Hepatic stellate cell (primary cell): Measurements from ENCODE around the gene JTB.

Experiments
- DNase-seq: peaks from one replicate; pipeline ENCODE4 v3.0.0; 2011; ENCODE audit warnings: low spot score

The JTB gene

DNA sequence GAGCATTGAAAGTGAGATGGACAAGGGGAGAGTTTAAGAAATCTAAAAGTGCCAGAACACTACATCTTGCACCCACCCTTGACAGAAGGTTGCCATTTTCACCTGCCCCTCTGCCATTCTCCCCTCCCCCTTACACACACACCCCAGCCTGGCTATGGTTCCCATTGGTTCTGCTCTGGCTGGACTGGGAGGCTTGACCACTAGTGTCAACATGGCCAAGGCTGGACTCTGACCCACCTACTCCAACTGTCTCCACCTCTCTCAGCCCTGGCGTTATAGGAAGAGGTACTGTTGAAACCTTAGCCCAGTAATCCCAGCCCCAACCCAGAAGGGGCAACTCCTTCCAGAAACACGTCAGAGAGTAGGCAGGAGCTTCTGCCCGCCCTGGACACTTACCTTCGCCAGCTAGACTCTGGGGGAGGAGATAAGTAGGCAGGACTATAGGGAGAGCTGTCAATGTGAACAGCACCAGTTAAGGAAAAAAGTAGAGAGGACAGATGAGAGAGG is 23.6 kb downstream of the JTB start:
- no peak for DNase-seq

DNA sequence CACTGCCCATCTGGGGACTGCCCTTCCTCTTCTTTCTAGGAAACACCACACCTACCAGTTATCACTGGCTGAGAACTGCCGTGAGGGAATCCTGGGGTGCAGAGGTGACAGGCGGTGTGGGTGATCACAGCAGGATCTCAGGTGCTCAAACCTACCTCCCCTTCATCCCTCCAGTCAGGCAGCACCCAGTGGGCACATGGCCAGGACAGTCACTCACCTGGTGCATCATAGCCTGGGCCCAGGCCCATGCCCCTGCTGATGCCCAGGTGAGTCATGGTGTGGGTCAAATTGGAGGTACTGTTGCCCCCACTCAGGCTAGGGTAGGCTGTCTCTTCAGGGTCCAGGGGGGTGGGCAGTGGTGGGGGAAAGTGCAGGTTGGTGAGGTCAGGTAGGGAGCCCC is 25.7 kb downstream of the JTB start:
- DNase-seq = no peak

DNA sequence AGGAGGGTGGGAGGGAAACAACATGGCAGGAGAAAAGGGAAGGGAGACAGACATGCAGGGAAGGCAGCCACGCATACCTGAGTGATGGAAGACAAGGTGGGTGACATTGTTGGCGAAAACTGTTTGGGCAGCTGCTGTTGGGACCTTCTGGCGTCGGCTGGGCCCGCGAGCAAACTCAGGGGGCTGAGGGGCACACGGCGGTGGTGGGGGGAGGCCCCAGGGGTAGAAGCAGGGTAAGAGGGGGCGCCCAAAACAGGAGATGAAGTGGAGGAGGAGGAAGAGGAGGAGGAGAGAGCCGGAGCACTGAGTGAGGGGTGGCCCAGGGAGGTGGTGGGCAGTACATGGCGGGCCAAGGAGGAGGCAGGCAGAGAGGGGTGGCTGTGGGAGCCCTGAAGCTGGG is 26.3 kb downstream of the JTB start:
- DNase-seq = no peak

DNA sequence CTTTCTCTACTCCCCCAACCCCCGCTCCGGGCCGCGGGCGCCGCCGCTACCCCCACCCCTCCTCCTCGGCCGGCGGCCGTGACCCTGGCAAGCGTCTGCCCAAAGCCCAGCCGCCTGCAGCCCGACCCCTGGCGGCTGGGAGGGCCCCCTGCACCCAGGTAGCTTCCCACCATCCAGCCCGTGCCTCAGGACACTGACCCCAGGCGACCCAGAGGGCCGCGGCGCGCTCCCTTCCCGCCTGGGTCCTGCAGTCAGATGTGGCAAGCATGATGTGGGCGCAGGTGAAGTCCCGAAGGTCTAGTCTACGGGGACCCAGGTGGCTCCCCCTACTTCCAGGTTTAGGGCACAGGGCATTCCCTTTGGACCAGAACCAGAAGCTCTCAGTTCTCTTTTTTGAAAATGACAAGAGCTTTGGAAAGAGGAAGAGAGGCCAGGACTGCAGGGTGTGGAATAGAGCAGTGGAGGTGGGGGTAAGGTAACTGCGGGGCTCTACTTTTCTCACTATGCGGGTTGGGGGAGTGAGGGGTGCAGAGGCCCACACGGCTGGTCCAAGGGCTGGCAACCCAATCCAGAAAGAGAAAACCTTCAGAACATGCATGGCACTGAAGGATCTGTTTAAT is 30.7 kb downstream of the JTB start, which contains the start of gene DENND4B:
DENND4B (minus strand) TSS at position 97 of the 620 bp plus-strand sequence. CDS start 2,344 bp downstream, outside the sequence.
- DNase-seq = peak; percentile 98

DNA sequence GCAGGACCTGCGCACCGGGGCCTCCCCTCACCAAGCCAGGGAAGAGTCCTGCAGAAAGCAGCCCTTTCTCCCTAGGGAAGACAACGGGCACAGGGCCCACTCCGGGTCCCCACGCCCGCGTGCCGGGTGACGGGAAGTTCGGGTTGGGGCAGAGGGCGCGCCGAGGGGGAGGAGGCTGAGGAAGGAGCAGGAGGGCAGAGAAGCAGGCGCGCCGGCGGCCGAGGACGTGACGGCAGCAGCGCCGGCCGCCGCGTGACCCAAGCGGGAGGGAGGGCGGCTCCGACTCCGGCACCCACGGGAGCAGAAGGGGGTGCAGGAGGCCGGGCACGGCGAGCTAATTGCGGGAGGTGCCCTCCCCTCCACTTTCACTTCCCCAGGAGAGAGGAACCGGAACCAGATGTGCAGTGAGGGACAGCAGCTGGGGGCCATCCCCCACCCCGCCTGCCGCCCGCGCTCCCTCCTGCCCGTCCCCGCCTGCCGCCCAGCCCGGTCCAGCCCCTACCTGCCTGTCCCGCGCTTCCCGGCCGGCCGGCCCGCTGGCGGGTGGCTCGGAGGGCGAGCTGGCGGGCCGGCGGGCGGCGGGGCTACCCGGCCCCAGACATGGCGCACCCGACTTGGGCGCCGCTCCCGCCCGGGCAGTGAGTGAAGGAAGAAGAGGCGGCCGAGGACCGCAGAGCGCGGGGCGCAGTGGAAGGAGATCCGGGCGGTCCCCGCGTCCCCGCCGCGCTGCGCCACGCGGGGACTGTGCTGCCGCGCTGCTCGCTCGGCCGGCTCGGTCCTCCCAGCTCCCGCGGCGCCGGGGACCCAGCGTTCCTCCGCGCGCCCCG is 31.5 kb downstream of the JTB start:
- peak; percentile 79 for DNase-seq

DNA sequence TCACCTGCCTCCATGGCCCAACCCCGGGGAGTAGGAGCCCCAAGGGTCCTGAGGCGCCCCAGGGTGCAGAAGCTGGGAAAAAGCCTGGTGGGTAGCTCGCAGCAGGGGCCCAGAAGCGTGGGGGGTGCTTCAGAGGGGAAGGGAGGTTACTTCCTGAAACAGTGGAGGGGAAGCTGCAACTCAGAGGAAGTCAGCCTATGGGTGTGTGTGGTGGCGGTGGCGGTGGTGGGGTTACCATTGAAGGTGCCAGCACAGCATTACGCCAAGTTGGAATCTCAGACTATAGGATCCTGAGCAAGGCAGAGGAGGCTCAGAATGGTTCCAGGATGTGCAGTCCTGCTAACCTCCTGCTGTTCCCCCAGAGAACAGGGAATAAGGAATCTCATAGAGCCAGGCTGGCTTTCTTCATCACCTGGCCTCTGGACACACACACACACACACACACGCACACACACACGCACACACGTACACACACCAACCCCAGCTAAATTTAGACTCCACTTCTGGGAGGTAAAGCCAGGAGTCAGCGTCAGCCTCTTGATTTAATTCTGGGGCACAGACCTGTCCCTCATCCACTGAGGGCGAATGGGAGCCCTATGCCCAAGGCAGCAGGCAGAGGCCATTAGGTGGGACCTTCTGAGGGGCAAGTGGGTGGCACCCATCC is 32.2 kb downstream of the JTB start:
- peak; percentile 58 for DNase-seq

DNA sequence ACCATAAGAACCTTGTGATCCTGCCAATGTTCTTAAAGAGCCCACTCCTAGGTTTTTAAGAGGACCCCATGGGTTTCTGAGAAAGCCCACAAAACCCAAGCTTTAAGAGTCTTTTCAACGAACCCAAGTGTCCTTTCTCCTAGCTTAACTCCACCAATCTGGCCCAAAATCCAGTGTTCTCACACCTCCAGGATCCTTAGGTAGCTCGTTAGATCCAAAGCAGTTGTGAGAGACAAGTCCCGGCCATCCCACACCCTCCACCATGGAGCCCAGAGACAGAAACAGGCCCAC is 32.7 kb downstream of the JTB start:
- no peak for DNase-seq

DNA sequence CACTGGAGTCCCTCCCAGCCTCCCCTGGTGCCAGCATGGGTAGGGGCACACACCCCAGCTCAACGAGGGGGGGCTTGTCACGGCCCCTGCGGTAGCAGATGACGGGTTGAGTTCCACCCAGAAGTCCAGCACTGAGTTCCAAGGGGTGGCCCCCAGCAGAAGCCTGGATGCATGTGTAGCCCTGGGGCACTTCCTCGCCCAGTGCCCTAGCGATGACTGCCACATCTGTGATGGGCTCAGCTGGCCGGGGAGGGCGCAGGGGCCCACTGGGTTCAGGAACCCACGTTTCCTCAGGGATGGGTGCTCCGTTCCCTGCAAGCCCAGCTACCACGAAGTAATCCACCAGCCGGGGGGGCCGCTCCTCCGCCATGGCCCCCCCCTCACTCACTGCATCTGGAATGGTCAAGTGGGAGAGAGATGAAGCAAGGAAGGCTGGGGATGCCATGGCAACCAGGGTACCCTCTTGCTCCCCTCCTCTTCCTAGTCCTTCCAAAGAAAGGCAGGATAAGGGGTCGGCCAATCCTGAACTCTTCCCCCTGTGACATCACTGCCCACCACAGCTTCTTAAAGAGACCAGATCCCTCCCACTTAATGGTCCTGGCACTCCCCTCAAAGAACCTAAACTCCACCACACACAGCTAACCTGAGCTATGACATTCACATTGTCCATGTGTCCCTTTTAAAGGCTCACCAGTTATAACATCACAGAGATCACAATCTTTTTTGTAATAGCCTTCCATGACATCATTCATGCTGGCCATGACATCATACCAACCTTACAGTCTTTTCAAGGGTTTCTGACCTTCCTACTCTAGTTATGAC is 33.3 kb downstream of the JTB start:
- DNase-seq = no peak

DNA sequence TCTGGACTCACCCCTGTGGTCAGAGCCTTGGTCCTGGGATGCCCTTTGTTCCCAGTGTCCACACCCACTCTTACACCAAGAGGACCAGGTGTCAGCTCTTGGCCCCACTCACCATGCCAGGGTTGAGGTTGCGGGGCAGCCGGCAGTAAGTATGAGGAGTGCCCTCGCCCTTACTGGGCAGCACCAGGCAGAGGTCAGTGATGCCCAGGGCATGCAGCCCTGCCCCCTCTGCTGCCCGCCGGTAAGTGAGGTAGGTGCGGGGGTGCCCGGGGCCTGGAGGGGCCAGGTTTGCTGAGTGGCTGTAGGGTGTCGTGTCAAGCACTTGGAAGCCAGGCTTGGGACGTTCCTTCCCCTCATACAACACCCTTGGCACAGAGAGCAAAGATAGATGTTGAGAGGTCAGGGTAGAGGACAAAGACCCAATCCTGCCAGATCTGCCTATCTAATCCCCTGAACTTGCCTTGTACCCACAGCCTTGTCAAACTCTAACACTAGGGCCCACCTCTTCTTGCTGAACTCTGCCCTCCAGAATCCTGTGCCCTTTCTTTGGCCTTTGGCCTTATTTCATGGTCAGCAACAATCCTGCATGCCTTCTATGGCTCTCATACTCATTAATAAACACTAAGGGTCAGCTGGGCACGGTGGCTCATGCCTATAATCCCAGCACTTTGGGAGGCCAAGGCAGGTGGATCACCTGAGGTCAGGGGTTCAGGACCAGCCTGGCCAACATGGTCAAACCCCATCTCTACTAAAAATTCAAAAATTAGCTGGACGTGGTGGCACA is 34.5 kb downstream of the JTB start:
- DNase-seq = no peak

DNA sequence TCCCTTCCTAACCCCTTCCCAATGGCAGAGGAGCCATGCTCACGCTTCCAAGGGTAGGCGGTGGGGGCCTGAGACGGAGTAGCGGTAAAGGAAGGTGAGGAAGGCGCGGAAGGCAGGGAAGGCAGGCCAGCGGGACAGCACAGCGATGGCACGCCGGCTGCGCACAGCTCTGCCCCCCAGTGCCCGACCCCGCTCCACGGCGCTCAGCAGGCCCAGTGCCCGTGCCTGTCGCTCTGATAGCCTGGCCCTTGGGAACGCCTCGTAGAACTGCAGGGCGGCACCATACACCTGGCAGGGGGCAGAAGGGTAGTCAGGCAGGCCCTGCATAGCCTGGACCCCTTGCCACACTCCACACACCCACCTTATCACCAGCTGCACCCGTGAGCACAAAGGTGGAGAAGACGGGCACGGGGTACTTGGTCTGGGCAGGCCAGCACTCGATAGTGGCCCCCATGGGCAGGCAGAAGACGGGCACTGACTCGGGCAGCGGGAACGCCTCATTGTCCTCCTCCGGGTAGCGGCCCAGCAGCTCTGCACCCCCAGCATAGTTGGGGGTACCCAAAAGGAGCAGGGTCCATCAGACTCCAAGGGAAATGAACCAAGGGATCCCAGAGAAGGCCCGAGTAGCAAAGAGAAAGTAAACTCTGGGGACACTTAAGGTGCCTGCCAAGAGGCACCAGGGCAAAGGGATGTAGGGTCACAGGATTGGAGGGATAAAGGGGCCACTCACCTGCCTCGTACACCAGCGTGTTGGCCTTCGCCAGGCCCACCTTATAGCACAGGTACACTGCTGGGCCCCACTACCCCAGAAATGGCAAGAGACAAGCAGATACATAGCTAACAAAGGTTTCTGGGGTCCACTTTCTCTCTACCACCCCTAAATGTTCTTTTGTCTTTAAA is 35.4 kb downstream of the JTB start:
- no peak for DNase-seq

DNA sequence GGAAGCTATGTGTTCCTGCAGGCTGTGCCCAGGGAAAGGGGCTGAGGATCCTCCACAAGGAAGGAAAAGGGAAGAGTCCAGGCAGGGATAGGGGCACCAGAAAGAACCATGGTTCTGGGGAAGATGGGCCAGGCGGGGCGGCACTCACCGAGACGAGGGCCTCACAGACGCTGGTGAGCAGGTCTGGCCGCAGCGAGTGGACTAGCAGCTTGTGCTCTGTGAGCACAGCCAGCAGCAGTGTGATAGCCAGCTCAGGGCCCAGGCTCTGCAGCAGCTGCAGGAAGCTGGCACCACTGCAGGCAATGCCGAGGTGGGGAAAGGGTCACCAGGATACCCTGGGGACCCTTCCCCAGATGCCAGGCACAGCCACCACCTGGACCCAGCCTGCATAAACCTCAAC is 36.7 kb downstream of the JTB start:
- DNase-seq = no peak

DNA sequence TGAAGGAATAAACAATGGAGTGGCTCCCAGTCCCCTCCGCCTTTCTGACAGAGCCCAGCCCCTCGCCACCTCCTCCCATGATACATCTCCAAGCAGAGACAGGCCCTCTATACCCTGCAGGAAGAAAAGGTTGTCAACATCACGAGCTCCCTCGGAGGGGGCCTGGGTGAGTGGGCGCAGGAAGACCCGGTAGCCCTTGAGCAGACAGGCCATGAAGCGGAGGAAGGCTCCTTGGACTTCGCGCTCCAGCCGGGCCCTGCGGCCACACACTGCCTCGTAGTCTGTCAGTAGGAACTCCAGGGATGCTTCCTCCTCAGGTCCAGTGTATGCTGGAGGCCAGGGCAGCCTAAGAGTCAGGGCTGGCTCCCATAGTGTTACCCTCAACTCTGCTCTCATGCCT is 38.0 kb downstream of the JTB start:
- DNase-seq = no peak

DNA sequence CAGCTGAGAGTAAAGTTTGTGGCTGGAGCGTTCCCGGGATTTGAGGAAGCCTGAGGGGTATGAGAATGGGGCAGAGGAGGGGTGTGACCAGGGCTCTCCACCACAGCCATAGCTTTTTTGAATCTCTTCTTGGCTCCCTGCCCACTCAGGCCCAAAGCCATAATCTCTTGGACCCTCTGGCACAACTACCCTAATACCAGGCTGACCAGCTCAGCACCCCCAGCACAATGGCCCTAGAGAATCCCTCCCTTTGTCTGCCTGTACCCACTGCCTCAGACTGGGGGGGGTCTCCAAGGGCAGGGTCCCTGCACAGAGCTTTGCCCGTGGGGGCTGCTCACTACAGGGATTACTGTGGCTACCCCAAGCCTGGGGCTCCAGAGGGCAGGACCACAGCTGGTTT is 38.5 kb downstream of the JTB start:
- DNase-seq = no peak

DNA sequence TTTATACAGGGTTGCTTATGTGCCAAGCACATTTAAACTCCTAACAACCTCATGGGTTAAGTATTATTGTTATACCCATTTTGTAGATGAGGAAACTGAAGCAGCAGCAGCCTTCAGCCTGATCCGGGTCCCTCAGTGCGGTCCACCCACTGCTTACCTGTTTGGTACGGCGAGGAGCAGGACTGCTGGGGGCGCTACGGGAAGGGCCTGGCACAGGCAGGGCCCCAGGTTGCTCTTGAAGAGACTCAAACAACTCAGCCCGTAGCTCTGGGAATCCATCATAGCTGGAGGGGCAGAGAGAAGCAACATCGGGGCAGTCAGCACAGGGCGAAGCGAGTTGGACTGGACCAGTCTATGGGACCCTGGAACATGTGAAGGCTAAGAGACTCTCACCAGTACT is 40.1 kb downstream of the JTB start:
- no peak for DNase-seq

DNA sequence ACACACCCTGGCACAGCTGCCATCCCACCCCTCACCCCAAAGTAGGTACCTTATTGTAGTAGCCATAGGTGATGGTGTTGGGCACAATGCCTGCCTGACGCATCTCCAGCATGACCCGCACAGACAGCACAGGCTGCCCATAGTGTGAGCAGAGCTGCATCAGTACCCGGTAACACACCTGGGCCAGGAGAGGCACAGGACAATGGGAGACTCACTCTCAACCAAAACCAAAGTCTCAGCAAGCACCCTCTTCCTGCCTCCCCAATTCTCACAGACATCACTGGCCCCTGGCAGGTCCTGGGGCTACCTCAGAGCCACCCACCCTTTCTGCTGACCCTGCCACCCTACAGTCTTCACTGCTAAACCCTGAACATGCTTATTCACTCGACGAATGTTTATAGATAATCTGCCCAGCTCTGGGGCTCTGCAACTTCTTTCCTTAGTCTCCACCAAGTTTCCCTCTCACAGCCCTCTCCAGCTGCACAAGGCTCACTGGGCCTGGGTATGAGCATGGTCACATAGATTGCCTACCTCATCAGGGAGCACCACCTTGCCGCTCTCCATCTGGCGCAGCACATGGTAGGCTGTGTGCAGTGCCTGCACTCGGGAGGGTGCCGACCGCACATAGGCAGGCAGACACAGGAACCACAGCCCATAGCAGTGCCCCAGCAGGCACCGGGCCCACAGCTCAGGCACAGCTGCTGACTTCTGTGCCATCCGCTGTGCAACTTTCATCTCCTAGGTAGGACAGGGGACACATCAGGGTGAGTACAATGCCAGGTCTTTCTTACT is 41.3 kb downstream of the JTB start:
- DNase-seq = no peak

DNA sequence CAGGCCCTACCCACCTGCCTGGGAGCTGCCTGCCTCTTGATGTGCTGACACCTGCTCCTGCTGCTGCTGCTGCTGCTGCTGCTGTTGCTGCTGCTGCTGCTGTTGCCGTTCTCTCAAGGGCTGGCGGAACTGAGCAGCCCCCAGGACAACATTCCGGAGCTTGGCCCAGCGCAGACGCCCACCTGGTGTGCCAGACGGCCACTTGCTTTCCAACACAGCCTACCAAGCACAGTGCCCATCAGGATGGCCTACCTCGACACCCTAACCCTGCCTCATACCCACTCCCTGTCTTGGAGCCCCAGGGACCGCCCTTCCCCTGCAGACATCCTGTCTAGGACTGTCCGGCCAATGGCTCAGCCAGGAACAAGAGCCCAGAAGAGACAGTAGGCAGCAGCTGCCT is 42.7 kb downstream of the JTB start:
- DNase-seq = no peak

DNA sequence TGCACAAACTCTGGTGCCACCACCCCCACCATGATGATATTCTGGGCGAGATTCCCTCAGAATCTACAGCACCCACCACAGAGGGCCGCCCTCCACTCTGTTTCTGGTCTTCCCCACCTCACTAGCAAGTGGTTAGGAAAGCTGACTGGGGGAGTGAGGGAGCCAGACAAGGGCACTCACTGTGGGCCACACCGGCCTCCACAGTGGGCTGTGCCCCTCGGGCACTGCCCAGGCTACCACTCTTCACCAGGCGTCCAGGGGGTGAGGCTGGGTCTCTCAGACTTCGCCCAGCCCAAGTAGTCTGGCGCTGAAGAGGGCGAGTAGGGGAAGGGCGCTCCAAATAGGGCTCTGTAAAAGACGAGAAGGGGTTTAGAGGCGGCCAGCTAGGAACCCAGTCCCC is 43.5 kb downstream of the JTB start:
- DNase-seq = no peak

DNA sequence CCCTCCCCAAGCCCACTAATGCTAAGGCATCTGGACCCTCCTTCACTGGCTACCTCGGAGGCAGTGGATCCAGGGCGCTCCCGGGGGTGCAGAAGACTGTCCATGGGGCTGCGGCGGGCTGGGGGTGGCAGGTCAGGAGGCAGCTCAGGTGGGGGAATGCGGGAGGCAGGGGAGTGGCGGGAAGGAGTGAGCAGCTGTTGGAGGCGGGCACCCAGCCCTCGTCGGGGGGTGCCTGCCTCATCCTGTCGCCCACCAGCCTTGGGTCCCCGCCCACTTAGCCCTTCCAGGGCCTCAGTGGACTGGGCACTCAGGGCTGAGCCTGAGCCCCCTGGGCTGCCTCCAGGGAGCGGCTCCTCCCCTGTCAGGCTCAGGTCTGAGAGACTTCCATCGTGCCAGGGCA is 44.0 kb downstream of the JTB start:
- DNase-seq = no peak
